DND-41 (cell line): ENCODE measurements around the gene NR3C1.
"Not testable (repeated sequence)": the region's sequence is repeated elsewhere in the genome, so short reads cannot be mapped to it uniquely, and the experiment has no call there.

Source experiments
- ATAC-seq: fragments of 200-7000 bp; cut with Tn5 transposase; 3 replicates; pipeline ENCODE4 v1.9.1; 2021; ENCODE audit warnings: low read depth; ENCODE audit not compliant: insufficient read depth
- DNase-seq: peaks from one replicate; pipeline ENCODE4 v3.0.0-alpha.2; 2020
- H2AFZ ChIP-seq: 2 replicates; pipeline ENCODE4 v1.6.0; 2012; ENCODE audit warnings: low read depth, low read length
- H3K27ac ChIP-seq: 2 replicates; pipeline ENCODE4 v1.5.1; 2012; ENCODE audit warnings: low read length, inconsistent platforms
- H3K27me3 ChIP-seq: fragments of 200-600 bp; sonication (generic); 2 replicates; pipeline ENCODE4 v1.6.0; 2012; ENCODE audit warnings: low read length, mild to moderate bottlenecking, inconsistent platforms; ENCODE audit not compliant: insufficient read depth, poor library complexity
- H3K36me3 ChIP-seq: 2 replicates; pipeline ENCODE4 v1.5.1; 2012; ENCODE audit warnings: low read length, inconsistent platforms; ENCODE audit not compliant: insufficient read depth
- H3K4me1 ChIP-seq: 2 replicates; pipeline ENCODE4 v1.5.1; 2012; ENCODE audit warnings: mild to moderate bottlenecking, low read length; ENCODE audit not compliant: insufficient read depth
- H3K4me2 ChIP-seq: 2 replicates; pipeline ENCODE4 v1.6.0; 2012; ENCODE audit warnings: mild to moderate bottlenecking, moderate library complexity, low read length, inconsistent platforms; ENCODE audit not compliant: insufficient read depth
- H3K4me3 ChIP-seq, 2 experiments: fragments of 200-600 bp in 1 of 2; shearing (Covaris generic) in 1 of 2; 2 replicates each; pipeline ENCODE4 v1.5.1; 2012 to 2016; ENCODE audit warnings: inconsistent platforms in 2 of 2, low read length in 2 of 2, mild to moderate bottlenecking in 2 of 2, low read depth in 1 of 2, moderate library complexity in 1 of 2
- H3K79me2 ChIP-seq: 2 replicates; pipeline ENCODE4 v1.6.0; 2012; ENCODE audit warnings: low read length, inconsistent platforms; ENCODE audit not compliant: insufficient read depth
- H3K9ac ChIP-seq: 2 replicates; pipeline ENCODE4 v1.6.0; 2012; ENCODE audit warnings: low read depth, mild to moderate bottlenecking, inconsistent platforms, low read length, moderate library complexity
- H3K9me3 ChIP-seq: 2 replicates; pipeline ENCODE4 v1.5.1; 2012; ENCODE audit warnings: low read length, moderate library complexity, mild to moderate bottlenecking, inconsistent platforms; ENCODE audit not compliant: insufficient read depth, severe bottlenecking
- H4K20me1 ChIP-seq: 2 replicates; pipeline ENCODE4 v1.6.0; 2012; ENCODE audit warnings: low read length; ENCODE audit not compliant: insufficient read depth
- CTCF ChIP-seq: IDR thresholded peaks from 2 replicates; pipeline ENCODE4 v1.5.1; 2012; ENCODE audit warnings: borderline replicate concordance, low read length, moderate library complexity, mild to moderate bottlenecking; ENCODE audit not compliant: poor library complexity, severe bottlenecking; ENCODE audit errors: extremely low read depth
- EZH2 ChIP-seq: IDR thresholded peaks from 3 replicates; pipeline ENCODE4 v1.6.1; 2012; ENCODE audit warnings: borderline replicate concordance, low read depth, mild to moderate bottlenecking, moderate library complexity, low read length, inconsistent platforms; ENCODE audit not compliant: severe bottlenecking

The NR3C1 gene

GRCh38 chr5:143337946-143338345, 65.5 kb downstream of the NR3C1 start:
- peaks cover 91% of the 10 kb centered on the region for H3K79me2 ChIP-seq

GRCh38 chr5:143336485-143336884, 67.0 kb downstream of the NR3C1 start:
- H3K9me3 ChIP-seq, result no peaks in the 10 kb centered on the region
- H3K4me2 ChIP-seq, result no peak overlapping the region
- no peak for DNase-seq
- no peak overlapping the region for H2AFZ ChIP-seq
- no peak overlapping the region for H3K27ac ChIP-seq
- H3K79me2 ChIP-seq, result peaks cover 91% of the 10 kb centered on the region
- no peaks in the 10 kb centered on the region for H3K4me1 ChIP-seq
- peaks cover 44% of the 10 kb centered on the region; the same call in 1 of the 2 replicates for H4K20me1 ChIP-seq
- peaks cover 49% of the 10 kb centered on the region for H3K36me3 ChIP-seq
- TF ChIP-seq CTCF (no peak), EZH2 (no peak)
- H3K4me3 ChIP-seq, result no peak overlapping the region
- ATAC-seq, result no peak
- no peak overlapping the region for H3K9ac ChIP-seq
- no peaks in the 10 kb centered on the region for H3K27me3 ChIP-seq

More at GRCh38 chr5:143337946-143338345, 65.5 kb downstream of the NR3C1 start:
- peaks cover 53% of the 10 kb centered on the region for H4K20me1 ChIP-seq
- no peaks in the 10 kb centered on the region for H3K9me3 ChIP-seq
- H3K4me2 ChIP-seq, result no peak overlapping the region
- H2AFZ ChIP-seq, result no peak overlapping the region
- no peaks in the 10 kb centered on the region for H3K27me3 ChIP-seq
- no peak overlapping the region for H3K27ac ChIP-seq
- peaks cover 50% of the 10 kb centered on the region for H3K36me3 ChIP-seq
- ATAC-seq, result no peak
- peaks cover 4% of the 10 kb centered on the region; the same call in 1 of the 2 replicates for H3K4me1 ChIP-seq
- H3K4me3 ChIP-seq, result no peak overlapping the region
- no peak overlapping the region for H3K9ac ChIP-seq
- no peak for TF ChIP-seq CTCF
- TF ChIP-seq EZH2, result no peak
- DNase-seq, result no peak

GRCh38 chr5:143334903-143335302, 68.6 kb downstream of the NR3C1 start:
- Histone ChIP-seq H2AFZ (no peak overlapping the region), H3K36me3 (peaks cover 46% of the 10 kb centered on the region), H3K27me3 (no peaks in the 10 kb centered on the region), H3K4me2 (no peak overlapping the region), H3K9me3 (no peaks in the 10 kb centered on the region), H4K20me1 (peaks cover 34% of the 10 kb centered on the region; the same call in 1 of the 2 replicates), H3K27ac (no peak overlapping the region), H3K4me1 (no peaks in the 10 kb centered on the region), H3K79me2 (peaks cover 91% of the 10 kb centered on the region), H3K9ac (no peak overlapping the region), H3K4me3 (no peak overlapping the region)
- ATAC-seq, result no peak
- TF ChIP-seq EZH2 (no peak), CTCF (no peak)
- no peak for DNase-seq

GRCh38 chr5:143334380-143334779, 69.1 kb downstream of the NR3C1 start:
- peaks cover 91% of the 10 kb centered on the region for H3K79me2 ChIP-seq
- peaks cover 34% of the 10 kb centered on the region; the same call in 1 of the 2 replicates for H4K20me1 ChIP-seq

More at GRCh38 chr5:143334380-143334779, 69.1 kb downstream of the NR3C1 start:
- not testable (repeated sequence) for H3K9me3 ChIP-seq, H3K4me3 ChIP-seq, H3K4me1 ChIP-seq, H3K4me2 ChIP-seq, DNase-seq, H3K27me3 ChIP-seq, H3K9ac ChIP-seq, H2AFZ ChIP-seq, ATAC-seq, H3K27ac ChIP-seq
- peaks cover 42% of the 10 kb centered on the region for H3K36me3 ChIP-seq
